Measurements from ENCODE around the gene FAM90A26.
"Not testable (repeated sequence)": the region's sequence is repeated elsewhere in the genome, so short reads cannot be mapped to it uniquely, and the experiment has no call there.

- not testable (repeated sequence) for TF ChIP-seq EP300, CTCF, POLR2A (IDR thresholded peaks at IDR 0.05)
Observed at GRCh38 chr4:9141050-9141449, 29.2 kb upstream of the FAM90A26 start.
